ENCODE results near the gene MYOZ3.

The MYOZ3 gene

GRCh38 chr5:150627731-150628545 is 33.1 kb upstream of the MYOZ3 start:
- no peak for DNase-seq

- no peak for DNase-seq
These were observed 32.0 kb upstream of the MYOZ3 start for GRCh38 chr5:150628936-150629485.

- DNase-seq = no peak
These were observed 31.0 kb upstream of the MYOZ3 start for GRCh38 chr5:150630016-150630415.

GRCh38 chr5:150630461-150631325 is 30.4 kb upstream of the MYOZ3 start:
- no peak for DNase-seq

GRCh38 chr5:150631326-150631701 is 29.7 kb upstream of the MYOZ3 start:
- DNase-seq = no peak

- no peak for DNase-seq
These were observed 28.5 kb upstream of the MYOZ3 start for GRCh38 chr5:150632305-150633160.

- no peak for DNase-seq
These were observed 27.6 kb upstream of the MYOZ3 start for GRCh38 chr5:150633429-150633828.

GRCh38 chr5:150636391-150637244 is 24.4 kb upstream of the MYOZ3 start:
- no peak for DNase-seq

- DNase-seq = no peak
These were observed 23.6 kb upstream of the MYOZ3 start for GRCh38 chr5:150637245-150638052.

- no peak for DNase-seq
These were observed 23.0 kb upstream of the MYOZ3 start for GRCh38 chr5:150638053-150638444.

GRCh38 chr5:150638488-150639376 is 22.3 kb upstream of the MYOZ3 start:
- DNase-seq = no peak

- no peak for DNase-seq
These were observed 21.7 kb upstream of the MYOZ3 start for GRCh38 chr5:150639377-150639692.

GRCh38 chr5:150639751-150640150 is 21.3 kb upstream of the MYOZ3 start:
- no peak for DNase-seq

- DNase-seq = no peak
These were observed 20.6 kb upstream of the MYOZ3 start, which contains the start of gene SYNPO for GRCh38 chr5:150640311-150641005. Gene SYNPO, plus strand, starts transcription at chr5:150640660. Its CDS starts 7,616 bp downstream, at chr5:150648276.

GRCh38 chr5:150641006-150641570 is 20.0 kb upstream of the MYOZ3 start:
- DNase-seq = no peak

- no peak for DNase-seq
These were observed 19.1 kb upstream of the MYOZ3 start for GRCh38 chr5:150641824-150642566.

GRCh38 chr5:150642567-150642927 is 18.5 kb upstream of the MYOZ3 start:
- DNase-seq = no peak

Measured in NCI-H2107 (cell line).